ENCODE data around the gene VAV1. TPM values are rescaled to one million over a fixed set of nuclear protein-coding genes. Genes with fewer than 3 reads are reported as not detected.
"Not testable (repeated sequence)": the region's sequence is repeated elsewhere in the genome, so short reads cannot be mapped to it uniquely, and the experiment has no call there.

VAV1 gene
- total RNA-seq, 1 experiment from 2014 or later: not detected

DNA sequence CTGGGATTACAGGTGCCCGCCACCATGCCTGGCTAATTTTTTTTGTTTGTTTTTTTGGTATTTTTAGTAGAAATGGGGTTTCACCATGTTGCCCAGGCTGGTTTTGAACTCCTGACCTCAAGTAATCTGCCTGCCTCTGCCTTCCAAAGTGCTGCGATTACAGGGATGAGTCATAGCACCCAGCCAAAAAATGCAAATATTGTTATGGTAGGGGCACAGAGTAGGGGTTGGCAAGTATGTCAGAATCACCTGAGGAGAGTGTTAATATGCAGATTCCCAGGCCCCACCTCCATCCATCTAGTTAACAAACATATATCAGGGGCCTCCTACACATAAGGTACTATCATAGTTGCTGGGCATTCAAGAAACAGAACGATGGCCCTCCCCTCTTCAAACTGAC is 44.7 kb downstream of the VAV1 start:
- DNase-seq (ENCODE audit: low read depth): no peak

DNA sequence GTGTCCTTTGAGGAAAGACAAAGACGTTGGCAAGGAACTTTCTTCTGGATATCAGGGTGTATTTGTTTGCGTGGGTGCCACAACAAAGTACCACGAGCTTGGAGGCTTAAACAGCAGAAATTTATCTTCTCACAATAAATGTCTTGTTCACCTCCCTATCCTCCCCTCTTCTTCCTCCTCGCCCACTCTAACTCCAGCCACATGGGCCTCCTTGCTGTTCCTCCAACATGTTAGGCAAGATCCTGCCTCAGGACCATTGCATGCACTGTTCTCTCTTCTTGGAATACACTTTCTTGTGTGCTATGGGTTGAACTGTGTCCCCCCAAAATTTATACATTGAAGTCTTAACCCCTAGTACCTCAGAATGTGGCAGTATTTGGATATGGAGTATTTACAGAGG is 45.7 kb downstream of the VAV1 start:
- DNase-seq (ENCODE audit: low read depth): no peak

DNA sequence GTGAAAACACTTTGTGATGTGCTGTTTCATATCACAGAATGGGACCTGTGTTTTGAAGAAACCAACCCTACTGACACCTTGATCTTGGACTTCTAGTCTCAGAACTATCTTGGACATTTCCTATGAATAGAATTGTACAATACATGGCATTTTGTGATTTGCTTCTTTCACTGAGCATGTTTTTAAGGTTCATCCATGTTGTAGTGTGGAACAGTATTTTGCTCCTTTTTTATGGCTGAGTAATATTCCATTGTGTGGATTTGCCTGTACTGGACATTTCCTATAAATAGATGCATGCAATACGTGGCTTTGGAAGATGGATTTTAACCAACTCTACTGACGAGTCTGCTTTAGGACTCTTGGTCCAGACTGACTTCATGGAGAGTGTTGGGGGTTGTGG is 46.8 kb downstream of the VAV1 start:
- DNase-seq (ENCODE audit: low read depth): no peak

DNA sequence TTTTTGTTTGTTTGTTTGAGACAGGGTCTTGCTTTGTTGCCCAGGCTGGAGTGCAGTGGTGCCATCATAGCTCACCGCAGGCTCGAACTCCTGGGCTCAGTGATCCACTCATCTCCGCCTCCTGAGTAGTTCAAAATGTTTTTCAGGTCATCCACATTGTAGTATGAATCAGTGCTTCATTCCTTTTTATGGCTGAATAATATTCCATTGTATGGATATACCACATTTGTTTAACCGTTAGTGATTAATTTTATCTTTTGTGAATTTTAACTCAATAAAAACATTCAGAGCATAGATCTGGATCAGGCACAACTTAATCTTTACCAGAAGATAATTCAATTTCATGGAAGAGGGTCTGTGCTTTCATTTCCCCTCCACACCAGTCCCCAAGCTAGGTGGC is 47.7 kb downstream of the VAV1 start:
- no peak for DNase-seq (ENCODE audit: low read depth)

DNA sequence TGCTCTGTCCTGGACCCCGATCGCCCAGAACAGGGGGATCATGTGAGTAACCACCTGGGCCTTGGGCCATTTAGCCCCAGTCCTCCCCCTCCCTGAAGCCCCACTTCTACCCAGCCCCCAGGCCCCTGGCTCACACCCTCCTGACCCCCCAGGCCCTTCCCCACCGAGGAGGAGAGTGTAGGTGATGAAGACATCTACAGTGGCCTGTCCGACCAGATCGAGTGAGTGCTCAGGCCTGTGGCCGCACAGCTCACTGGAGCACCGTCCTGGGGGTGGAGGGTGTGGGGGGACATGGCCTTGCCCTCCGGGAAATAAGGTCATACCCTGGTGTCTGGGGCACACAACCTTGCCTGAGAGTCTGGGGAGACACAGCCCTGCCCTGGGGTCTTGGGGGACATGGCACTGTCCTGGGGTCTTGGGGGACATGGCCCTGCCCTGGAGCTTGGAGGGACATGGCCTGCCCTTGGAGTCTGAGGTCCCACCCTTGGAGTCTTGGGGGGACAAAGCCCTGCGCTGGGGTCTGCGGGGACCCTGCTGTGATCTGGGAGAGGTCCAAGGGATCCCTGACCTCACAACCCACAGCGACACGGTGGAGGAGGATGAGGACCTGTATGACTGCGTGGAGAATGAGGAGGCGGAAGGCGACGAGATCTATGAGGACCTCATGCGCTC is 49.3 kb downstream of the VAV1 start:
- DNase-seq (ENCODE audit: low read depth): no peak

DNA sequence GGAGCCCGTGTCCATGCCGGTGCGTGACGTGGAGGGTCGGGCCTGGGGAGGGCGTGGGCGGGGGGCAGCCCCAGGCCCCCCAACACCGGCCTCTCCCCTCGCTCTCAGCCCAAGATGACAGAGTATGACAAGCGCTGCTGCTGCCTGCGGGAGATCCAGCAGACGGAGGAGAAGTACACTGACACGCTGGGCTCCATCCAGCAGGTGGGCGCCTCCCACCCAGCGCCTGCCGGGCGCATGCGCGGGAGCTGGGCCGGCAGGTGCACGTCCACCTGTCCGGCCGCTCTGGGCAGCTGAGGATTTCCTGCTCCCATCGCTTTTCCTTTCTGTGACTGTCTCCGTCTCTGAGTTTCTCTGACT is 49.8 kb downstream of the VAV1 start:
- no peak for DNase-seq (ENCODE audit: low read depth)

DNA sequence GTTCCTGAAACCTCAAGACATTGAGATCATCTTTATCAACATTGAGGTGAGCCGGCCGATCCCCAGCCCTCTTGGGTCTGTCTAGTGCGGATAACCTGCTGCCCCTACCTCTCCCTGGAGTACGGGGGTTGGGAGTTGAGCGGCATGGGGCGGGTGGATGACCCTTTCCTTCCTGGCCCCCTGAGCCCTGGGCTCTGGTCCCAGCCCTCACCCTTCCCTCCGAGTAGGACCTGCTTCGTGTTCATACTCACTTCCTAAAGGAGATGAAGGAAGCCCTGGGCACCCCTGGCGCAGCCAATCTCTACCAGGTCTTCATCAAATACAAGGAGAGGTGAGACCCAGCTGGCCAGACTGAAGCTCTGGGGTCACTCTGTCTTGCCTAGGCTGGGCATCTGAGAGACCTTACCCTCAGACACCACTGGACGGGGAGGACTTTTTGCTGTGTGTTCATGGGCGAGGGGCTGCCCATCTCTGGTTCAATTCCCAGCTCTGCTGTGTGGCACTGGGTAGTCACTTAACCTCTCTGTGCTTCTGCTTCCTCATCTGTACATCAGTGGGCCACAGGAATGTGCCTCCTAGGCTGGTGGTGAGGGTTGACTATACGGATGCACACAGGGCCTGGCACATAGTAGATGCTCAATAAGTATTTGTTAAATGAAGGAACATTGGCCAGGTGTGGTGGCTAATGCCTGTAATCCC is 52.7 kb downstream of the VAV1 start:
- DNase-seq (ENCODE audit: low read depth): no peak

DNA sequence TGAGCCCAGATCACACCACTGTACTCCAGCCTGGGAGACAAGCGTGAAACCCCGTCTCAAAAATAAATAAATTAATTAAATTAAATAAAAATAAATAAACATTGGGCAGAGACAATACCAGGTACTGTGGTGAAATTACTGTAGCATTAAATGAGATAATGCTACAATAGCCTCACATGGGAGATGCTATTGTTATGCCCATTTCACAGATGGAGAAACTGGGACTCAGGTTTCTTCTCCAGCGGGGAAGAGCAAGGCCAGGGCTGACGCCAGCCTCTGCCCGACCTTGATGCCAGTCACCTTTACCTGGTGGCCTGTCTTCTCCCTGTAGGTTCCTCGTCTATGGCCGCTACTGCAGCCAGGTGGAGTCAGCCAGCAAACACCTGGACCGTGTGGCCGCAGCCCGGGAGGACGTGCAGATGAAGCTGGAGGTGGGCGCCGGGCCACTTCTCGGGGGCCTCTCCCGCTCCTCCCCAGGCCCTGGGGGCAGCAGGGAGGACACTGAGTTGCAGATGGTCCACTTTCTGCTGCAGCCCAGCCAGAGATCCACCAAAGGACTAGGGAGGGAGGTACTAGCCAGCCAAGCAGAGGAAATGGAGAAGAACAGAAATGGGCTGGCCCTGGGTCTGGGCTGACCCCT is 53.9 kb downstream of the VAV1 start:
- no peak for DNase-seq (ENCODE audit: low read depth)

DNA sequence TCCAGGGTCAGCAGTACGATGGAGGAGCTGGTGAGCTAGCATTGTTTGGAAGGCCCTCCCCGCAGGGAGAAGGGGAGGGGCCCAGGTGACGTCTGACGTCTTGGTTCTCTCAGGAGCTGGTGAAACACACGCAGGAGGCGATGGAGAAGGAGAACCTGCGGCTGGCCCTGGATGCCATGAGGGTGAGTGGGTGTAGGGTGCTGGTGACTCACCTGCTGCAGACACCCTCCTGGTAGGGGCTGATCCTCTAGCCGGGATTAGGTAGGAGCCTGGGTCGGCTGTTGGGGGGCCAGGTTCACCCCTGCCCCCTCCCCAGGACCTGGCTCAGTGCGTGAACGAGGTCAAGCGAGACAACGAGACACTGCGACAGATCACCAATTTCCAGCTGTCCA is 55.8 kb downstream of the VAV1 start:
- DNase-seq (ENCODE audit: low read depth): peak; percentile 76

DNA sequence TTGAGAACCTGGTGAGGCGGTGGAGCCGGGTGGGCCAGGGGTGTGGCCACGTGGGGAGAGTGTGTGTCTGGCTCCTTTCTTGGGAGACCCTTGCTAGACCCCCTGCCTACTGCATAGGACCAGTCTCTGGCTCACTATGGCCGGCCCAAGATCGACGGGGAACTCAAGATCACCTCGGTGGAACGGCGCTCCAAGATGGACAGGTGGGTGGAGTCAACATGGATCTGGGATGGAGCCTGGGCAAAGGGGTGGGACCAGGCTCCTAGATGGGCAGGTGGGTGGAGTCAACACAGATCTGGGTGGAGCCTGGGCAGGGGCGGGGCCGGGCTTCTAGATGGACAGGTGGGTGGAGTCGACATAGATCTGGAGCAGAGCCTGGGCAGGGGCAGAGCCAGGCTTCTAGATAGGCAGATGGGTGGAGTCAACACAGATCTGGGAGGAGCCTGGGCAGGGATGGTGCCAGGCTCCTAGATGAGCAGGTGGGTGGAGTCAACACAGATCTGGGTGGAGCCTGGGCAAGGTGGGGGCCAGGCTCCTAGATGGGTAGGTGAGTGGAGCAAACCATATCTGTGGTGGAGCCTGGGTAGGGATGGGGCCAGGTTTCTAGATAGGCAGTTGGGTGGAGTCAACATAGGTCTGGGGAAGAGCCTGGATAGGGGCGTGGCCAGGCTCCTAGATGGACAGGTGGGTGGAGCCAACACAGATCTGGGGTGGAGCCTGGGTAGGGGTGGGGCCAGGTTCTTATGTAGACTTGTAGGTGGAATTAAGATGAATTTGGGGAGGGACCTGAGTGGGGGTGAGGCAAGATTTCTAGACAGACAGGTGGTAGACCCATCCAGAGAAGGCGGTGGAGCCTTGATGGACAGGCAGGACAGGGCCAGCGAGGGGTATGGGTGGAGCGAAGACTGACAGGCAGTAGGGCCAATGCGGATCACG is 56.5 kb downstream of the VAV1 start:
- peak; percentile 11 for DNase-seq (ENCODE audit: low read depth)

DNA sequence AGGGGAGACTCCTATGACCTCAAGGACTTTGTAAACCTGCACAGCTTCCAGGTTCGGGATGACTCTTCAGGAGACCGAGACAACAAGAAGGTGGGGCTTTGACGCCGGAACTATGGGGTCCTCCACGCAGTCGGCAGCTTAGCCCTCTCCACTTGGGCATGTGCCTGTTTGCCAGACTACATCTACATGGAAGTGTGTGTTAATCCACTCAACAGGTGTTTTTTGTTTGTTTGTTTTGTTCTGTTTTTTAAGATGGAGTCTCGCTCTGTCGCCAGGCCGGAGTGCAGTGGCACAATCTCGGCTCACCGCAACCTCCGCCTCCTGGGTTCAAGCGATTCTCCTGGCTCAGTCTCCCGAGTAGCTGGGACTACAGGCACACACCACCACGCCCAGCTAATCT is 57.3 kb downstream of the VAV1 start:
- DNase-seq (ENCODE audit: low read depth): not testable (repeated sequence)

DNA sequence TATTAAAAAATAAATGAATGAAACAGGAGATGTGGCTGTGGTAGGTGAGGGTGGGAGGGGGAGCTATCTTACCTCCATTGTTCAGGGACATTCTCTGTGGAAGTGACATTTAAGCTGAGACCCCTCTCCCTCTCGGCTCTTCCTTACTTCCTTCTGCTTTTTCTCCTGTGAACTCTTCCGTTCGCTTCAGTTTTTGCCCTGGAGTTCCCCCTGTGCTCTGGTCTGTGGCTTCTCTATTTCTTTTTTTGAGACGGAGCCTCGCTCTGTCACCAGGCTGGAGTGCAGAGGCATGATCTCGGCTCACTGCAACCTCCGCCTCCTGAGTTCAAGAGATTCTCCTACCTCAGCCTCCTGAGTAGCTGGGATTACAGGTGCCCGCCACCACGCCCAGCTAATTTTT is 58.6 kb downstream of the VAV1 start:
- DNase-seq (ENCODE audit: low read depth): not testable (repeated sequence)

DNA sequence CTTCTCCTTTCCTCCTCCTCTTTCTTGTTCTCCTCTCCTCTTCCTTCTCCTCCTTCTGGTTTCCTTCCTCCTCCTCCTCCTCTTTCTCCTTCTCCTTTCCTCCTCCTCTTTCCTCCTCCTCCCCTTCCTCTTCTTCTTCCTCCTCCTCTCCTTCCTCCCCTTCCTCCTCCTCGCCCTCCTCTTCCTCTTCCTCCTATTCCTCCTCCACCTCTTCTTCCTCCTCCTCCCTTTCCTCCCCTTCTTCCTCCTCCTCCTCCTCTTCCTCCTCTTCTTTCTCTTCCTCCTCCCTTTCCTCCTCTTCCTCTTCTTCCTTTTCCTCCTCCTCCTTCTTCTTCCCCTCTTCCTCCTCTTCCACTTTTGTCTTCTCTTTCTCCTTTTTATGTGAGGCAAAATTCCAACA is 59.9 kb downstream of the VAV1 start:
- no peak for DNase-seq (ENCODE audit: low read depth)

DNA sequence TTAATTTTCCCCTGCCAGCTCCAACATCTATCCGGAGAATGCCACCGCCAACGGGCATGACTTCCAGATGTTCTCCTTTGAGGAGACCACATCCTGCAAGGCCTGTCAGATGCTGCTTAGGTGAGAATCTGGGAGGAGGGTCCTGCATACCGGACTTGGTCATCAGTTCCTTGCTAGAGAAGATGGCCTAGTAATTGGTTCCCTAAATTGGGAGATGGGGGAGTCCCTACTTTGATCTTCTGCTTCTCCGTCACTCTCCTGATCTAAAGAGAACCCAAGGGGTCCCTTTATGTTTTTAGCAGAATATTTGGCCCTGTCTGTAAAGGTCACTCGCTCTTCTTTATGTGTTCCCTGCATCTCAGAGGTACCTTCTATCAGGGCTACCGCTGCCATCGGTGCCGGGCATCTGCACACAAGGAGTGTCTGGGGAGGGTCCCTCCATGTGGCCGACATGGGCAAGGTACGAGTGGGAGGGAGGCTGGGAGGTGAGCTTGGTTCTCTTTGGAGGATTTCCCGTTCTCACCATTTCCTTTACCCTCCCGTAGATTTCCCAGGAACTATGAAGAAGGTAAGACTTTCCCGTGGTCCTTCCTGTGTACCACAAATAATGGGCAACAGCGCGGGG is 60.8 kb downstream of the VAV1 start:
- no peak for DNase-seq (ENCODE audit: low read depth)

DNA sequence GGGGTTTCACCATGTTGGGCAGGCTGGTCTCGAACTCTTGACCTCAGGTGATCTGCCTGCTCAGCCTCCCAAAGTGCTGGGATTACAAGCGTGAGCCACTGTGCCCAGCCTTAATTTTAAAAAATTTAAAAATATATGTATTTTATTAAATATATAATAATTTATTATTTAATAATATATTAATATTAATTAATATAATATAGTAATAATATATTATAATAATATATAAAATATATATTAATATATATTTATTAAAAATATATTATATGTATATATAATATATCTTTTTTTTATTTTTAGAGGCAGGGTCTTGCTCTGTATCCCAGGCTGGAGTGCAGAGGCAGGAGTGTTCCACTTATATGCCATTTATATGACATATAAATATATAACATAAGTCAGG is 61.9 kb downstream of the VAV1 start:
- DNase-seq (ENCODE audit: low read depth): no peak

DNA sequence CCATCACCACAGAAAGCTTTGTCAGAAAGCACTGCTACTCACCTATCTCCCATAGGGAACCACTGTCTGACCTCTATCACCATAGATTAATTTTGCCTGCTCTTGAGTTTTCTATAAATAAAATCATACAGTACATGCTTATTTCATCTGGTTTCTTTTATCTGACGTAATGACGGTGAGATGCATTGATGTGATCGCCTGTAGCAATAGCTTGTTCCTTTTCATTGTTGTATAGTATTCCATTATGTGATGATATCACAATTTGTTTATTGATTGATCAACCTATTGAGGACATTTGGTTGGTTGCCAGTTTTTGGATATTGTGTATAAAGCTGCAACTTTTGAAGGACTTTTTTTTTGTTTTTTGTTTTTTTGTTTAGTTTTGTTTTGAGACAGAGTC is 63.0 kb downstream of the VAV1 start:
- DNase-seq (ENCODE audit: low read depth): no peak

DNA sequence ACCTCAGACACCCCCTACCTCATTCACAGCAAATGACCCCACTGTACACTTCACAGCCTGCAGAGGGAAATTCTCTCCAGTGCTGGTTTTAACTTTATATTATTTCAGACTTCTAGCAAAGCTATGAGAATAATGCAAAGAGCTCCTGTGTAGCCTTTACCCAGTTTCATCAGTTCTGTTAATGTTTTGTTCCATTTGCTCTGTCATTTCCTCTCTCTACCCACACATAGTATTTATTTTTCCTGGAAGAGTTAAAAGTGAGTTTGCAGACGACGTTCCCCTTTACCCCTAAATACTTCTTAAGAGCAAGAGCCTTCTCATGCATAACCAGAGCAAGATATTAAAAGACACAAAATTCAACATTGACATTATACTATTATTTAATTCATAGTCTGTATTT is 65.0 kb downstream of the VAV1 start:
- no peak for DNase-seq (ENCODE audit: low read depth)

DNA sequence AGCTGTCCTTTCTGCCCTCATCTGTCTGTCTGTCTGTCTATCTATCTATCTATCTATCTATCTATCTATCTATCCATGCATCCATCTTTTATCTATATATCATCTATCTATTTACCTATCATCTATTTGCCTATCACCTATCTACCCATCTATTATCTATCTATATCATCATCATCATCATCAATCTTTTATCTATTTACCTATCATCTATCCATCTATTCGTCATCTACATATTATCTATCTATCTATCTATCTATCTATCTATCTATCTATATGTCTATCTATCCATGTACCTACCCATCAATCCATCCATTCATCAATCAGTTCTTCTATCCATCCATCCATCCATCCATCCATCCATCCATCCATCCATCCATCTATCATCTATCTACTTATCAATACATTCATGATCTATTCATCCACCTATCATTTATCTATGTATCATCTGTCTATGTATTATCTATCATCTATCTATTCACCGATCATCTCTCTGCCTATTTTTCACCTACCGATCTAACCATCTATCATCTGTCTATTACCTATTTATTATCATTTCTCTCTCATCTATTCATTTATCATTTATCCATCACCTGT is 65.7 kb downstream of the VAV1 start:
- no peak for DNase-seq (ENCODE audit: low read depth)

DNA sequence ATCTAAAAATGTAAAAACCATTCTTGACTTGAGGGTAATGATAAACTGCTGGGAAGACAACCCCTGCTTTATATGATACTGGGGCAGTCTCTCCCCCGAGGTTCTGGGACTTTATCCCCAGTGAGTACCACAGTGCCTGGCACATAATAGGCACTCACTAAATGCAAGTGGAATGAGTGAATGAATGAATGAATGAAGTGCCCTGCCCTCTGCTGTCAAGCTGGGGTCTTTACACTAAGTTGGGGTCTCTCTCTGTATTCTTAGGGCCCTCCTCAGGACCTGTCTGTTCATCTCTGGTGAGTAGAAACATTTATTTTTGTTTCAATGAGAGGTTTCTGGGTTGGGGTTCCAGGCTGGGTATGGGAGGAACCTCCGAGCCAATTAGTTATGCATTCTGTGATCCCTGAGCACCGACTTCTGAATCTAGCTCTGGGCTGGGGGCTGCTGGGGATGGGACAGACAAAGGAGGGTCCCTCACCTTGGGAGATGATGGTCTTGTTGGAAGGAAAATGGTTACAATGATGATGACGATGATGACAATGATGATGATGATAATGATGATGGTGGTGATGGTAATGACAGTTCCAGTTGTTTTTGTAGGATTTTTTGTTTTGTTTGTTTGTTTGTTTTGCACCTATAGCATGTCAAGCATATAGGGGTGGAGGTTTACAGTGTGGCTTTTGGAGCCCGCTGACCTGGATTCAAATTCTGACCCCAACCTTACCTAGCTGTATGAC is 70.5 kb downstream of the VAV1 start:
- DNase-seq (ENCODE audit: low read depth): no peak

DNA sequence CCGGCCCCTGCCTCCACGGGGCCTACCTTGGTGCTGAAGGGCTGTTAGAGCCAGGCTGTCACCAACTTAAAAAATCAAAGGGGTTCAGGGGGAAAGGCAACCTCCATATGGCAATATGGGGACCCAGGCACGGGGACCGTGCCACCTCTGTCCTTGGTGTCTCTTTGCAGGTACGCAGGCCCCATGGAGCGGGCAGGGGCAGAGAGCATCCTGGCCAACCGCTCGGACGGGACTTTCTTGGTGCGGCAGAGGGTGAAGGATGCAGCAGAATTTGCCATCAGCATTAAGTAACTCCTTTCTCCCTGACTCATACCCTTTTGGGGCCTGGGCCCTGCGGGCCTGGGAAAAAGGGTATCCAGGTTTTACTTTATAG is 75.3 kb downstream of the VAV1 start:
- DNase-seq (ENCODE audit: low read depth): no peak

DNA sequence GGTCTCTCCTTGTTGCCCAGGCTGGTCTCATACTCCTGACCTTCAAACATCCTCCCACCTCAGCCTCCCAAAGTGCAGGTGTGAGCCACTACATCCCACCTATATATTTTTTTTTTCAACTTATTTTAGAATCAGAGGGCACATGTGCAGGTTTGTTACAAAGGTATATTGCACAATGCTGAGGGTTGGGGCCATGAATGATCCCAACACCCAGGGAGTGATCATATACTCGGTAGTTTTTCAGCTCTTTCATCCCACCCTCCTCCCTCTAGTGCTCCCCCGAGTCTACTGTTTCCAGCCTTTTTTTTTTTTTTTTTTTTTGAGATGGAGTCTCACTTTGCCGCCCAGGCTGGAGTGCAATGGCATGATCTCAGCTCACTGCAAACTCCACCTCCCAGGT is 76.5 kb downstream of the VAV1 start:
- no peak for DNase-seq (ENCODE audit: low read depth)

Measured in M059J (cell line).